ENCODE data around the gene TUB. TPM values are rescaled to one million over a fixed set of nuclear protein-coding genes. Genes with fewer than 3 reads are reported as not detected.

Gene TUB
- total and polyA plus RNA-seq, 2 donors (not counting 1 experiment from before 2014, with no cell fraction given), result 0.06 to 0.10 TPM

DNA sequence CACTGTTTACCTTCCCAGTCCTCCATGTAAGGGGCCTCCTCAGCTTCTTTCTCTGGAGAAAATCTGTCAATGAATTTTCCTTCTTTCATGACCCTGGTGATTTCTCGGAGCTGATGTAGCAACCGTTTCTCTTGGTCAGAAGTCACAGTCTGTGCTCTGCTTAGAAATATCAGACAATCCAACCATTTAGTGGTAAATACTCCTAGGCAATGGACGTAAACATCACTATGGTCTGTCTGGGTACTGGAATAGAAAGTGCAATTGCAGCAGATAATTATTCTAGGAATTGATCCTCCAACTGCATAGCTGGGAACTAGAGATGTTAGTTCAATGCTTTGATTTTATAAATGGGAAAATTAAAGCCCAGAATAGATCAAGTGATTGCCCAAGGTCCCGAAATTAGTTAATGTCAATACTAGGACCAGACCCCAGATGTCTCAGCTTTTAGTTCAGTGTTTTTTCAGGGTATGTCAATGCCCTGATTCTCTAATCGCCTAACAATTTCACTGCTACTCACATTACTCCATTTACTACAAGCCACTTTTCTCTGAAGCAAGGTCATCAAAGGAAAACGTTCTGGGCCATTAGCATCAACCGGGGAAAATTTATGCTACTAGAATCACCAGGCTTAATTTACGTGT, 45.8 kb downstream of the TUB start:
- no peak for TF ChIP-seq EZH2 (IDR thresholded peaks at IDR 0.05; ENCODE audit: borderline replicate concordance, insufficient read depth, low read depth, low read length, poor library complexity, severe bottlenecking)
- TF ChIP-seq, protein P1, sequence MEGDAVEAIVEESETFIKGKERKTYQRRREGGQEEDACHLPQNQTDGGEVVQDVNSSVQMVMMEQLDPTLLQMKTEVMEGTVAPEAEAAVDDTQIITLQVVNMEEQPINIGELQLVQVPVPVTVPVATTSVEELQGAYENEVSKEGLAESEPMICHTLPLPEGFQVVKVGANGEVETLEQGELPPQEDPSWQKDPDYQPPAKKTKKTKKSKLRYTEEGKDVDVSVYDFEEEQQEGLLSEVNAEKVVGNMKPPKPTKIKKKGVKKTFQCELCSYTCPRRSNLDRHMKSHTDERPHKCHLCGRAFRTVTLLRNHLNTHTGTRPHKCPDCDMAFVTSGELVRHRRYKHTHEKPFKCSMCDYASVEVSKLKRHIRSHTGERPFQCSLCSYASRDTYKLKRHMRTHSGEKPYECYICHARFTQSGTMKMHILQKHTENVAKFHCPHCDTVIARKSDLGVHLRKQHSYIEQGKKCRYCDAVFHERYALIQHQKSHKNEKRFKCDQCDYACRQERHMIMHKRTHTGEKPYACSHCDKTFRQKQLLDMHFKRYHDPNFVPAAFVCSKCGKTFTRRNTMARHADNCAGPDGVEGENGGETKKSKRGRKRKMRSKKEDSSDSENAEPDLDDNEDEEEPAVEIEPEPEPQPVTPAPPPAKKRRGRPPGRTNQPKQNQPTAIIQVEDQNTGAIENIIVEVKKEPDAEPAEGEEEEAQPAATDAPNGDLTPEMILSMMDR (IDR thresholded peaks at IDR 0.05), result no peak
- Histone ChIP-seq H4K20me1 (ENCODE audit: control insufficient read depth, insufficient read depth, low read length, poor library complexity, severe bottlenecking) (no peaks in the 10 kb centered on the region), H3K4me1 (ENCODE audit: control insufficient read depth in 2 of 2, insufficient read depth in 2 of 2, low read length in 2 of 2) (no peaks in the 10 kb centered on the region), H3K27me3 (replicated peaks in 1 of 4; ENCODE audit: control extremely low read depth in 1 of 4, control insufficient read depth in 3 of 4, insufficient read depth in 4 of 4, low read length in 3 of 4) (no peaks in the 10 kb centered on the region), H3K9ac (ENCODE audit: low read length) (no peak overlapping the region), H2AFZ (ENCODE audit: insufficient read depth, low read depth, low read length, poor library complexity, severe bottlenecking) (no peak overlapping the region), H3K9me3 (ENCODE audit: control extremely low read depth in 1 of 3, control insufficient read depth in 2 of 3, insufficient read depth in 1 of 3, low read length in 2 of 3) (no peaks in the 10 kb centered on the region), H3K36me3 (replicated peaks in 1 of 2; ENCODE audit: control extremely low read depth in 1 of 2, control insufficient read depth in 1 of 2, extremely low read depth in 1 of 2, insufficient read depth in 2 of 2, low read length in 1 of 2) (peaks cover 0 to 7% of the 10 kb centered on the region in 2 experiments), H3K4me3 (ENCODE audit: control extremely low read depth in 1 of 5, extremely low read depth in 1 of 5, insufficient read depth in 1 of 5, low read depth in 2 of 5, low read length in 4 of 5) (no peak overlapping the region), H3K4me2 (replicated peaks; ENCODE audit: low read depth, low read length, poor library complexity, severe bottlenecking) (no peak overlapping the region), H3K79me2 (ENCODE audit: control insufficient read depth, insufficient read depth, low read length) (no peaks in the 10 kb centered on the region), H3K27ac (ENCODE audit: low read length in 2 of 2) (no peak overlapping the region)
- ATAC-seq (ENCODE audit: low read depth) (no peak), DNase-seq (no peak)
- intact Hi-C loops (cut with micrococcal nuclease), result no loop called here
- POLR2A ChIA-PET, result no interaction called here
- CTCF ChIA-PET, result interaction anchor here (1.2 kb wide), 1 partner anchor 28 kb away, joined by 6 read pairs; no protein-coding TSS in a partner anchor
- Mint-ChIP-seq H3K9me3 (ENCODE audit: insufficient read depth) (no peaks in the 10 kb centered on the region), H3K4me3 (no peak overlapping the region), H3K27me3 (no peaks in the 10 kb centered on the region), H3K4me1 (no peaks in the 10 kb centered on the region), H3K27ac (no peak overlapping the region)
- 96% methylated on average over 3 of the region's 8 CpGs for WGBS (ENCODE audit: insufficient coverage)

DNA sequence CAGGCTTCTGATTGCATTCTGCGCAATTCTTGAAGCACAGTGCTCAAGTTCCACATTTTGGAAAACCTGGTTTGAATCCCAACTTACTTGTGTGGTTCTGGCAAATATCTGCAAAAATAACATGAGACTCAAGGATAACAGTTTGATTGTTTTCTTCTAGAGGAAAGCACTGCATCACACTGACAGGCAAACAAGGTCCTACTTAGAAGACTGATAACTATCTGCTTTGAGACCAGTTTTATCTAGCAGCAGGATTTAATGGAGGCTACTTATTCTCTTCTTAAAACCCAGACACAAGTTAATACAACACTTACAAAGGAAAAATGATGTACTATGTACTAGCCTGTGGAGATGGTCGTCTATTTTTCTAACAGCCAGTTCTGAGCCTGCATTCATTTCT, 46.4 kb downstream of the TUB start:
- intact Hi-C loops (cut with micrococcal nuclease), result no loop called here
- Histone ChIP-seq H3K27me3 (replicated peaks in 1 of 4; ENCODE audit: control extremely low read depth in 1 of 4, control insufficient read depth in 3 of 4, insufficient read depth in 4 of 4, low read length in 3 of 4) (no peaks in the 10 kb centered on the region), H3K9ac (ENCODE audit: low read length) (no peak overlapping the region), H3K27ac (ENCODE audit: low read length in 2 of 2) (no peak overlapping the region), H4K20me1 (ENCODE audit: control insufficient read depth, insufficient read depth, low read length, poor library complexity, severe bottlenecking) (no peaks in the 10 kb centered on the region), H2AFZ (ENCODE audit: insufficient read depth, low read depth, low read length, poor library complexity, severe bottlenecking) (no peak overlapping the region), H3K9me3 (ENCODE audit: control extremely low read depth in 1 of 3, control insufficient read depth in 2 of 3, insufficient read depth in 1 of 3, low read length in 2 of 3) (no peaks in the 10 kb centered on the region), H3K4me1 (ENCODE audit: control insufficient read depth in 2 of 2, insufficient read depth in 2 of 2, low read length in 2 of 2) (no peaks in the 10 kb centered on the region), H3K36me3 (replicated peaks in 1 of 2; ENCODE audit: control extremely low read depth in 1 of 2, control insufficient read depth in 1 of 2, extremely low read depth in 1 of 2, insufficient read depth in 2 of 2, low read length in 1 of 2) (peaks cover 0 to 7% of the 10 kb centered on the region in 2 experiments), H3K4me2 (replicated peaks; ENCODE audit: low read depth, low read length, poor library complexity, severe bottlenecking) (no peak overlapping the region), H3K4me3 (ENCODE audit: control extremely low read depth in 1 of 5, extremely low read depth in 1 of 5, insufficient read depth in 1 of 5, low read depth in 2 of 5, low read length in 4 of 5) (no peak overlapping the region), H3K79me2 (ENCODE audit: control insufficient read depth, insufficient read depth, low read length) (no peaks in the 10 kb centered on the region)
- Mint-ChIP-seq H3K9me3 (ENCODE audit: insufficient read depth) (no peaks in the 10 kb centered on the region), H3K4me1 (no peaks in the 10 kb centered on the region), H3K27ac (no peak overlapping the region), H3K4me3 (no peak overlapping the region), H3K27me3 (no peaks in the 10 kb centered on the region)
- POLR2A ChIA-PET, result no interaction called here
- no peak for ATAC-seq (ENCODE audit: low read depth)
- no CpG with 5 or more reads among the region's 2 CpGs for WGBS (ENCODE audit: insufficient coverage)
- no peak for DNase-seq
- no peak for TF ChIP-seq EZH2 (IDR thresholded peaks at IDR 0.05; ENCODE audit: borderline replicate concordance, insufficient read depth, low read depth, low read length, poor library complexity, severe bottlenecking)
- TF ChIP-seq, protein P1 (IDR thresholded peaks at IDR 0.05), result no peak
- CTCF ChIA-PET, result no interaction called here

All from B cell (primary cell).